Right lung (tissue), 10 donors: ENCODE measurements around the gene KLHL13. TPM values are rescaled to one million over a fixed set of nuclear protein-coding genes. Genes with fewer than 3 reads are reported as not detected.
"Not testable (repeated sequence)": the region's sequence is repeated elsewhere in the genome, so short reads cannot be mapped to it uniquely, and the experiment has no call there.

Experiments used
- DNase-seq, 2 donors: peaks; one replicate each; pipeline ENCODE4 v3.0.0-alpha.2; 2013
- long read RNA-seq, 8 donors: transcript quantifications; one replicate each; lab custom pipeline, GENCODE V29; 2026
- polyA plus RNA-seq, 5 donors: library from polyadenylated mRNA; unstranded; fragments of 120-200 nt; gene quantifications; one replicate each; pipeline versions ENCODE4 v1.2.1 to v1.2.3, GENCODE V29; 2013; ENCODE audit warnings: inconsistent platforms in 1 of 5, low replicate concordance in 1 of 5; ENCODE audit not compliant: insufficient read length in 5 of 5, insufficient read depth in 1 of 5

KLHL13 gene
- 1 to 10 TPM; 2.2 to 3.6 (median 3.3) TPM for polyA plus RNA-seq
- long read RNA-seq, donor 1 = 0 reads
- long read RNA-seq, donor 2 = 0 reads
- long read RNA-seq, donor 3 = 0 reads
- long read RNA-seq, donor 4 = 0 reads
- long read RNA-seq, donor 5 = 0 reads
- long read RNA-seq, donor 6, partial matches to known transcripts = 0 of 1 reads
- long read RNA-seq, donor 6, other reads (novel, unspliced or antisense) = 0 of 1 reads
- long read RNA-seq, donor 7 = 0 reads
- long read RNA-seq, donor 8 = 0 reads

DNA sequence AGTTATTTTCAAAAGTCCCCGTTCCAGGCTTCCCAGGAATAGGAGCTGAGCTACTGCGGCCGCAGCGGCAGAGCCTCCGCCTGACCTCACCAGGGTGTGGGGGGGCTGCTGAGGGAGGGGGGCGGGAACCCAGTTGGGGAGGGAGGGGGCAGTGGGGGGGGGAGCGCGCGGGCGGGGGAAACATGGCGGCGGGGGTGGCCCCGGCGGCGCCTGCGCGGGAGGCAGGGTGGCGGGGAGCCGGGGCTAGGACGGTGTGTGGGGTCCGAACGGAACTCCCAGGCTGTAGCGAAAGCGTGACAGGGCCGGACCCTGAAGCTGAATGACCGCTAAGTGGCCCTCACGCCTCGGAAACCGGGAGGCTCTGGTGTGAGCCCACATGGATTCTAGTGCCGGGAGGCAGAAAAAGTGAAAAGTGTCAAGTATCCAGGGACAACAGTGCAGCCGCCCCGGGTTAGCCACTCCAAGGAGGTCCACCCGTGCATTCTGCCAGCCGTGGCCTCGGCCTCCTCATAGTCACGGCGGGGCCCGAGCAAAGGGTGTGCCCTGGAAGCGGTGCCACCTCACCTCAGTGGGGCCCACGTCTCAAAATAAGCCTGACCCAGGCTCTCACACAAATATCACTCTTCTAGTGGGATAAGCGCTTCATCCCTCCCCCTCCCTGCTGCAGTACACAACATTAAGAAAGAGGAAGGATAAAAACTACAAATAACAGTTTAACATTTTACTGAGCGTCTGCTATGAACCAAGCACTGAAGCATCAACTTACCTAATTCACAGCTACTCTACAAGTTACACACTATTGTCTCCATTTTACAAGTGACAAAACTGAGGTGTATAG lies at the start of gene KLHL13:
TSS of gene KLHL13 (minus strand) at position 98 of the 838 bp plus-strand sequence. CDS start 88,337 bp downstream, outside the sequence.
- DNase-seq = no peak

- DNase-seq = no peak
Observed at GRCh38 chrX:118164138-118164537, 47.5 kb upstream of the KLHL13 start.

GRCh38 chrX:118156953-118157608 lies 40.5 kb upstream of the KLHL13 start:
- no peak for DNase-seq

GRCh38 chrX:118156254-118156952 lies 39.8 kb upstream of the KLHL13 start:
- no peak for DNase-seq

GRCh38 chrX:118153270-118153669 lies 36.7 kb upstream of the KLHL13 start:
- DNase-seq = no peak

DNA sequence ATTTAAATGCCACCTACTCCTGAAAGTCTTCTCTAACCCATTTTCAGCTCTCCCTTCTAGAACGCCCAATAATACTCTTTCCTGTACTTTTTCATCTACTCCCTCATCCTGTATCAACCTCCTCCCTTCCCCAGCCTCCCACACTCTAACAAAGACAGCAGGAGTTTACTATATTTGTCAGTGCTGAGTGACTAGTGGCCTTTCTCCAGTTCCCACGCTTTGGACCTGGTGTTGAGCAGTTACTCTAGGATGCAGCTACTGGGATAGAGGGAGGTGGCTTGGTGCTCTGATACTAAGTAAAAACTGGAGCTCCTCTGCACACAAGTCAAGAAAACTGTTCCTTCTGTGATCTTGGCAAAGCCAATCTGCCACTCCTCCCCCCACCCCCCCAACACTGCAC lies 36.1 kb upstream of the KLHL13 start:
- DNase-seq = no peak

DNA sequence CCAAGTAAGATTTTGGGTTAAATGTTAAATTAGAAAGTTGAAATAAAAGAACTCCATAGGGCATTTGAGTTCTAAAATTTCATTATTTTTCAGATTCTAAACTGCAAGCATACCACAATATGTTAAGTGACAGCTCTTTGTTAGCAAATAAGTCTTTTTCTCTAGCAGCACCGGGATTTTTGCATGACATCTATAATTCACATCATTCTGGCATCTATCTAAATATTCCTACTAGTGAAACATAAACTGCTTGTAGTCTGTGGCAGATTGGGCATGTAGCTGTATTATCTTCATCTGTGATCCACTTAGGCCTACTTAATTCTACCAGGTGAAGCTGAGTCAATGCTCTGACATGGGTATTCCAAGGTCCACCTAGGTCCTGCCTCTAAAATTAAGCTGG lies 32.1 kb upstream of the KLHL13 start:
- no peak for DNase-seq

DNA sequence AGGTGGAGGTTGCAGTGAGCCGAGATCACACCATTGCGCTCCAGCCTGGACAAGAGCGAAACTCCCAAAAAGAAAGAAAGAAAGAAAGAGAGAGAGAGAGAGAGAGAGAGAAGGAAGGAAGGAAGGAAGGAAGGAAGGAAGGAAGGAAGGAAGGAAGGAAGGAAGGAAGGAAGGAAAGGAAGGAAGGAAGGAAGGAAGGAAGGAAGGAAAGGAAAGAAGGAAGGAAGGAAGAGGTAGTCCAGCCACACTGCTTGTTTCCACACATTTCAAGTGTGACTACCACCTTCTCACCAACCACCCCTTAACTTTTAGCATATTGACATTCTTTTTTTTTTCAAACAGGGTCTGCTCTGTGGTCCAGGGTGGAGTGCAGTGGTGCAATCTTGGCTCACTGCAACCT lies 31.2 kb upstream of the KLHL13 start:
- not testable (repeated sequence) for DNase-seq

- no peak for DNase-seq
Observed at GRCh38 chrX:118143578-118143977, 27.0 kb upstream of the KLHL13 start.

DNA sequence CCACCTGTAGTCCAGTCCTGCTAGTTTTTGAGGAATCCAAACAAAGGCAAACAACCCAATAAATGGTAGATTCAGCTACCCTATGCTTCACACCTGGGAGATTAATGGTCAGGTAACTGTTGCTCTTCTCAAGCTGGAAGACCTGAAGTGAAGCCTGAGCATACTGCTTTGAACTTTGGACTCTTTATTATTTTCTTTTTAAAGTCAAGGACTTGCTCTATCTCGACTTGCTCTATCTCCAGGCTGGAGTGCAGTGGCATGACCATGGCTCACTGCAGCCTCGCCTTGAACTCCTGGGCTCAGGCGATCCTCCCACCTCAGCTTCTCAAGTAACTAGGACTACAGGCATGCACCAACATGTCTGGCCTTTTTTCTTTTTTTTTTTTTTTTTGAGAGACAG lies 14.7 kb upstream of the KLHL13 start:
- no peak for DNase-seq

GRCh38 chrX:118129681-118130080 lies 13.1 kb upstream of the KLHL13 start:
- DNase-seq = no peak

DNA sequence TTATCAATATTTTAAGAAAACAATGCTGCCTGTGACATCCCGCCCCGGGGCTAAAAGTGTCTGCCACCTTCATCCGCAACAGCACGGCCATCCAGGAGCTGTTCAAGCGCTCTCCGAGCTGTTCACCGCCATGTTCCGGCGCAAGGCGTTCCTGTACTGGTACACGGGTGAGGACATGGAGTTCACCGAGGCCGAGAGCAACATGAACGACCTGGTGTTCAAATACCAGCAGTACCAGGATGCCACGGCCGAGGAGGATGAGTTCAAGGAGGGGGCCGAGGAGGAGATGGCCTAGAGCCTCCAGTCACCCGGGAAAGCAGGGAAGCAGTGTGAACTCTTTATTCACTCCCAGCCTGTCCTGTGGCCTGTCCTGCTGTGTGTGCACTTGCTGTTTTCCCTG lies 12.1 kb upstream of the KLHL13 start:
- no peak for DNase-seq

DNA sequence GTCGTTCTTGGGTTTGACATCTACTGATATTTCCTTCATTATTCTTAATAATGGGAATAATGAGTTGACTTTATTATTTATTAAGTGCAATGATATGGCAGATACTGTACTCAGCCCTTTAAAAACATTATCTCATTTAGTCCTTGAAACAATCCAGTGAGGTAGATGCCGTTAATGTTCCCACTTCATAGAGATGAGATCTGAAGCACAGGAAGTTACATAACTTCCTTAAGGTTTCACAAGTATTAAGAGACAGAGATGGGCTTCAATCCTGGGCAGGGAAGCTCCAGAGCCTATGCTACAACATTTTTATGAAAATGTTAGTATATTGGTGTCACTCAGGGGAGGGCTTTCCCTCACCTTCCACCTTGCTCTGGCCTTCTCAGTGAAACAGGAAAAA lies 9.7 kb upstream of the KLHL13 start:
- DNase-seq = no peak

GRCh38 chrX:118124243-118124642 lies 7.6 kb upstream of the KLHL13 start:
- not testable (repeated sequence) for DNase-seq

DNA sequence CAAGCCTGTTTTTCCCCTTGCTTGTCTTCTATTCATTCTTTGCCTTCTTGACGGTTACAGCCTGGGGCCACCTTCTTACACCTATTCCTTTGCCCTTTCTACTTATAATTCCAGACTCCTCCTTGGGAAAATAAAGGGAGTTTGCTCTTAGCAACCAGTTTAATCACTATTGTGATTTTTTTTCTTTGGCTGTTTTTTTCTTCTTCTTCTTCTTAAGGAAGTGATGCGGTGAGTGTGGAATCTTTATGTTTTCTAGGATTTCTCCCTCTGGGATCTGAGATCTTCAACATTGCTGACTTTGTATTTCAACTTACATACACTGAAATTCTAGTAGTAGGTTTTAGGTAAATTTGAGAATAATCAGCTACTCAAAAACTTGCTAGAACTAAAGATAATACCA lies 1.1 kb upstream of the KLHL13 start:
- no peak for DNase-seq

- DNase-seq = no peak
Observed at GRCh38 chrX:118115953-118116712, 477 bp downstream of the KLHL13 start.

DNA sequence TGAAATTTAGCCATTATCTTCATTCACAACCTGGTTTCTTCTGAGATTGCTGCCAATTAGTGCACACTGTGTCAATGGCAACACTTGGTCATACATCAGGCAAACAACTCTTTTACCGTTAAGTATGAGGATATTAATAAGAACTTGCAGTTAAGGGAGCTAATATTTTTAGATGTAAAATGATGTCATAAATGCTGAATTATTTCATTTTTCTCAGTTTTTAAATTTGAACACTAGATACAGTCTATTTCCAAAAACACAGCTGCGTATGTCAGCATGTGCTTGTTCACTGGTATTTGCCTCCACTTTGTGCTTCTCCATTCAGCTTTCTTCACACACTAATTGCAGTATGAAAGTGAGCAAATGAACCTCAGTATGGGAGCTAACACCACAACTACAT lies 1.6 kb downstream of the KLHL13 start:
- no peak for DNase-seq

DNA sequence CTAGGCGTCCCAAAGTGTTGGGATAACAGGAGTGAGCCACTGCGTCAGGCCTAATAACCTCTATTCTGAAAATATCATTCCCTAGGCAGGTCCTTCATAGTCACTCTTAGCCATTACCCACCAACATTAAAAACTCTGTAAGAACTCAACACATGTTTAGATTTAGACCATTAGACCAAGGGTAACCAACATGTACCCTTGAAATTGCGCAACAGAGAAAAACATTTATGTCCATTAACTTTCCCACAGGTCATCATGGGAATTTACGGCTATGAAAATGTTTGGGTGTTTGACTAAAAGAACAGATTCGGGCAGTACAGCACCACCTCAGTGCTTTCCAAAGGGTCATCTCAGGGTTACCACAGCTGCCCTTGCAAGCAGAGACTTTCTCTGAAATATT lies 7.5 kb downstream of the KLHL13 start:
- no peak for DNase-seq

GRCh38 chrX:118108304-118108703 lies 8.3 kb downstream of the KLHL13 start:
- no peak for DNase-seq

DNA sequence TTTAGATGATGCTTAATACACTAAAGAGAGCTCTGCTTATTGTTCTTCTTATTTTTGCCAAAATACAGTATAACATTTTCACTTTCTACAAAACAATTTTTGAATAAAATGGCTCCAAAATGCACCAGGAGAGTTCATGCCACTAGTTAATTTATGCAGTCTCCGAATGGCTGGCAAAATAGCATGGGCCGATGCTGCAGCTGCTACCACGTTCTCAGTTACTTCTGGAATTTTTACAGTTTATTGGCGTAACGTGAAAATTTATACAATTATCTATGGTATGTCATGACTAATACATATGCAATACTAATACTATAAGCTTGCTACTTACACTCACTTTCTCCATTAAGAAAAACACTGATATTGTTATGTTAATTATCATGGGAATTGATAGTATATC lies 16.5 kb downstream of the KLHL13 start:
- DNase-seq = no peak

GRCh38 chrX:118088084-118088483 lies 28.5 kb downstream of the KLHL13 start:
- no peak for DNase-seq
